GM19452 (cell line): Measurements from ENCODE around the gene TRAF7.
"Not testable (repeated sequence)": the region's sequence is repeated elsewhere in the genome, so short reads cannot be mapped to it uniquely, and the experiment has no call there.

Experiments used
- ATAC-seq: cut with Tn5 transposase; IDR thresholded peaks from one replicate; pipeline ENCODE4 v1.9.1; 2021; ENCODE audit not compliant: unreplicated experiment

Gene TRAF7

DNA sequence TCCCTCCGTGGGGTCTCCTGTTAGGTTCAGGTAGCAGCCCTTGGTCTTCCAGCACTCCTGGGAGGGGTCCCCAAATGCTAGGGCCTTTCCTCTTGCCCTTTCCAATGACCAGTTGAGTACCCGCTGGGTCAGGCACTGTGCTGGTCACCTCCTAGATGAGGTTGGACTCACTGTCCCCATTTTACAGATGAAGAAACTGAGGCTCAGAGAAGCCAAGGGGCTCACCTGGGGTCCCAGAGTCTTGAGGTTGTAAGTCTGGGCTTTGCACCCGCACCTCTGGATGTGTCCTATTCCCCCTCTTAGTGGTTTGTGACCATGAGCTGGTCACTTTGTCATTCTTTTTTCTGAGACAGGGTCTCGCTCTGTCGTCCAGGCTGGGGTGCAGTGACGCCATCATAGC is 42.2 kb downstream of the TRAF7 start:
- ATAC-seq: no peak

DNA sequence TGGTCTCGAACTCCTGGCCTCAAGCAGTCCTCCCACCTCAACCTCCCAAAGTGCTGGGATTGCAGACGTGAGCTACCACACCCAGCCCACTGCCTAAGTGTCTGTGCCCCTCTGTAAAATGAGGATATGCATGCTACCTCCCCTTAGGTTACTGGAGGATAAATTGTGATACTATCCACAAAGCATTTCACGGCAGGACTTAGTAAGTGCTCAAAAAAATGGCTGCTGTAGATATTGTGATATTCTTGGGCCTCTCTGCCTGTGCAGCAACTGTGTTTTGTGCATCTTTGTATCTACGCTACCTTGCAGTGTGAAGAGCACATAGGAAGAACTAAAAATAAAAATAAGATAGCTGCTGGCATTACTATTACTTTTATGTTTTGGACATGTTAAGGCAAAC is 42.7 kb downstream of the TRAF7 start:
- no peak for ATAC-seq

DNA sequence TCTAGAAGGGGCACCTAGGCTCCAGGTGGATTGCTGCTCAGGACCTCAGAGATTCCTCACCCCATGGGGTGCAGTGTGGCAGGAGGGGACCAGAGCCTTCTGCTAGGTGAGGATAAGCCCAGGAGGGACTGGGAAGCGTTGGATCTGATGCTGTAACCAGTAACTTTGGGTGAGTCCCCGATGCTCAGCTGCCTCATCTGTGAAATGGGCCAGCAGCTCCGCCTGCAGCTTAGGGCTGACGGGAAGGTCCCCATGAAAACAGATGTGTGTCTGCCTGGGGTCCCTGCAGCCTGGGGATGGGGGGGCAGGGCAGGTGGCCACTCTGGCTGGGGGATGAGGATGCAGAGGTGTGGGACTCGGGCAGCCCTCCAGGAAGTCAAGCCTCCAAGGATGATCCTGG is 43.5 kb downstream of the TRAF7 start:
- no peak for ATAC-seq

DNA sequence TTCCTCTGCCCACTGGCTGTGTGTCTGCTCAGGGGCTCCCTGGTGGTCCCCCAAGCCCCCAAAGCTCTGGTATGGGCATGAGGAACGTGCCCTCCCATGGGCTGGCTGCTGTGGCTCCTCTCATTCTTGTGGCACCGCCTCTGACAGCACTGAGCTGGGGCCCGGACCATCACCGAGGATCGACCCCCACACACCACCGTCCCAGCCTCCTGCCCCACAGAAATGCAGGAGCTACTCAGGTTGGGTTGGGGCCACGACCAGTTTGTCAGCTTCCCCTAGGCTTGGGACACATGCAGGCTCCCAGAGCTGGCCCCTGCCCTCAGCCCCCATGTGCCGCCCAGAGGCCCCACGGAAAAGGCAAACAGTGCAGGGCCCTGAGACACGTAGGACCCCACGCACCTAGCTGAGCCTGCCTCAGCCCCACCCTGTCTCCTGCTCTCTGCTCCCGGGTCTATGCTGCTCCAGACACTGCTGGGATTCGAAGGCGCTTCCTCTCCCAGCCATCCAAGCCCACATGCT is 44.1 kb downstream of the TRAF7 start:
- no peak for ATAC-seq

DNA sequence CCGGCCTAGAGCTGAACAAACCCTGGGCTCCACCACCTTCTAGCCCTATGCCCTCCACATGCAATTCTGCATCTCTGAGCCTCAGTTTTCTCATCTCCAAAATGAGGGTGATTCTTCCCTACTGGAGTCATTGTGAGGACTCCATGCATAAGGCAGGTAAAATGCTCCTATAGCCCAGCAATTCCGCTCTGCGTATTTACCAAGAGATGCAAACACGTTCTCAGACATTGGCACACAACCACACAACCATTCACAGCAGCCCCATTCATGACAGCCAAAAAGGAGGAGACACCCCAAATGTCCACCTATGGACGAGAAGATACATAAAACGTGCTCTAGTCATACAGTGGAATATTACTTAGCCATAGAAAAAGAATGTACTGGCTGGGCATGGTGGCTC is 44.7 kb downstream of the TRAF7 start:
- ATAC-seq: no peak

DNA sequence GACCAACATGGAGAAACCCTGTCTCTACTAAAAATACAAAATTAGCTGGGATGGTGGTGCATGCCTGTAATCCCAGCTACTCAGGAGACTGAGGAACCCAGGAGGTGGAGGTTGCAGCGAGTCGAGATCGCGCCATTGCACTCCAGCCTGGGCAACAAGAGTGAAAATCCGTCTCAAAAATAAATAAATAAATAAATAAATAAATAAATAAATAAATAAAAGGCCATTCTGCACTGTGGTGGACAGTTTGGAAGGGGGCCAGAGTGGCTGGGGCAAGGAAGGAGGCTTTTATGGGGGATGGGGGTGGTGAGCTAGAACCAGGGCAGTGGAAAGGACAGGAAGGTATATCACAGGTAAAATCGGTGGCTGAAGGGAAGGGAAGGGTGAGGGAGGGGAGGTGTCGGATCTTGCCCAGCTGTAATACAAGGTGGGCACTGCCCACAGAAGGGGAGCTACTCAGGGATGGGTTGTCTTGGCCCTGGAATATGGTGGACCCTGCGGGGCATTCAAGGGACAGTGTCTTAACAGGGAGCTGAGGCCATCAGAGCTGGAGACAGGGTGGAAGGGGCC is 47.6 kb downstream of the TRAF7 start:
- ATAC-seq: not testable (repeated sequence)

DNA sequence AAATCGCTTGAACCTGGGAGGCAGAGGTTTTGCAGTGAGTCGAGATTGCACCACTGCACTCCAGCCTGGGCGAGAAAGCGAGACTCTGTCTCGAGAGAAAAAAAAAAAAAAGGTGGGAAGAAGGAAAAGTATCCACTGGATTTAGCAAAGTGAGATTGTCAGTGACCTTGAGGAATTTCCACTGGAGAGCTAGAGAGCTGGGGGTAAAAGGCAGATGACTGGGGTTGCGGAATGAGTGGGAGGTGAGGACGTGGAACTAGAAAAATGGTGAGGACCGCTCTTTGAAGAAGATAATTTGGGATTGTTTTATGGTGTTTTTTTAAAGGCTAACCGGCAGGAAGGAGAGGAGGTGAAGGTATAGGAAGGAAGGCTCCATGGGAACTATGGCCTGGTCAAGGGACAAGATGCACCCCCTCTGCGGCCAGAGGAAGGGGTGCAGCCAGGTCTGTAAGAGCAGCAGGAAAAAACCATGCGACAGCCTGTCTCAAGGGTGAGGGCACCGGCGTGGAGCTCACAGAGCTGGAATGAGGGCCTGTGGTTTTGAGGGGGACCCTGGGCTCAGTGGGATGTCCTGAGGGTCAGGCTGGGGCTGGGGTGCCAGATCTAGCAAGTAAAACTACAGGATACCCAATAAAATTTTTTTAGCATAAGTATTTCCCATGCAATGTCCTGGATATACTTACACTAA is 49.0 kb downstream of the TRAF7 start:
- no peak for ATAC-seq

DNA sequence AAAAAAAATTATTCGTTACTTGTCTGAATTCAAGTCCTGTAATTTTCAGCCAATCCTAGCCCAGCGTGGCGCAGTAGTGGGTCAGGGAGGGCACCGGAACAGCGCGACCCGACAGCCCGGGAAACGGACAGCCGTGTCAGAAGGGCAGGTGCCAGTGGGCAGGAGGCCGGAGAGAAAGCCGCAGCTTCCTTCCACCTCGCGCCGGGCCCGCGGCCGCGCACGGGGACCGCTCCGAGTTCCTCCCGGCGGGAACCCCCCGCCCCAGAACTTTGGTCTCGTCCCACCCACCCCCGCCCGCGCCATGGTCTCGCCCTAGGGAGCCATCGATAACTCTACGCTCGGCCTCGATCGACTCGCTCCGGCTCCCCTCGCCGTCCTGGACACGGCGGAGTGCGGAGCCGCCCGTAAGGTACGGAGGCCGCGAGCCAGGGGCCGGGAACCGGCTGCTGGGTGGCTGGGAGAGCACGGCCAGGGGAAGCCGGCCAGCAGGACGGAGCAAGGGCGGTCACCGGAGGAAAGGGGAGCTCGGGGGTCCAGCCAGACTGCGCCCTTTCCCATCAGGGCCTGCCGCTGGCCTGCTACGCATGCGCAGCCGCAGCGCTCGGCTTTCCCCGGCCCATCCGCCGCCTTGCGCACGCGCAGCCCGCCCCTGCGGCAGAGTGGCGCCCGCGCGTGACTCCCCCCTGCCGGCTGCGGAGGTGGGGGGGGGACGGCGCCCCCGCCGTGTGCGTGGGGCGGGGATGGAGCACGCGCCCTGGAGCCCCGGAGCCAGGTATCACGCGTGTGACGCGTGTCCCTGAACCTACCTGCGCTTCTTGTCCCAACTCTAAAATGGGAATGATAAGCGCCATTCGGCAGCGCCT is 49.8 kb downstream of the TRAF7 start, which contains the start of gene MLST8:
Gene MLST8 (plus strand): TSS at position 351 of the 863 bp plus-strand sequence. CDS start 632 bp downstream, outside the sequence.
- peak; percentile 74 for ATAC-seq

DNA sequence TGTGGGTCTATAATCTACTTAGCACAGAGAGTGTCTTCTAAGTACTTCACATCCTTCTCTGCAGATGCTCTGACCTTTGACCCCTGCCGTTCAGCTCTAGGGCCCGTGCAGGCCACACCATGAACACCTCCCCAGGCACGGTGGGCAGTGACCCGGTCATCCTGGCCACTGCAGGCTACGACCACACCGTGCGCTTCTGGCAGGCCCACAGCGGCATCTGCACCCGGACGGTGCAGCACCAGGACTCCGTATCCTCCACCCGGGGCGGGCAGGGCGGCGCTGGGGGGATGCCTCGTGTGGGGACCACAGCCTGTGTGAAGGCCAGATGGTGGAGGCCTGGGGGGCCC is 50.4 kb downstream of the TRAF7 start:
- ATAC-seq: no peak

DNA sequence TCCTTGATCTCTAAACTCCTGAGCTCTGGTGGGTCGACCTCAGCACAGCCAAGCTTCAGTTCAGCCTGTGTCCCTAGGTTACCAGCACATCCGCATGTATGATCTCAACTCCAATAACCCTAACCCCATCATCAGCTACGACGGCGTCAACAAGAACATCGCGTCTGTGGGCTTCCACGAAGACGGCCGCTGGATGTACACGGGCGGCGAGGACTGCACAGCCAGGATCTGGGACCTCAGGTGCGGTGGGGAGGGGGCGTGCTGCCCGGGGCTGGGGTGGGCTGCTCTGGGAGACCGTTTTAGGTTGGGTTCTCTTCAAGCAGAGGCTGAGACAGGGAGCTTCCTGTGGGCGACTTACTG is 50.8 kb downstream of the TRAF7 start:
- no peak for ATAC-seq

DNA sequence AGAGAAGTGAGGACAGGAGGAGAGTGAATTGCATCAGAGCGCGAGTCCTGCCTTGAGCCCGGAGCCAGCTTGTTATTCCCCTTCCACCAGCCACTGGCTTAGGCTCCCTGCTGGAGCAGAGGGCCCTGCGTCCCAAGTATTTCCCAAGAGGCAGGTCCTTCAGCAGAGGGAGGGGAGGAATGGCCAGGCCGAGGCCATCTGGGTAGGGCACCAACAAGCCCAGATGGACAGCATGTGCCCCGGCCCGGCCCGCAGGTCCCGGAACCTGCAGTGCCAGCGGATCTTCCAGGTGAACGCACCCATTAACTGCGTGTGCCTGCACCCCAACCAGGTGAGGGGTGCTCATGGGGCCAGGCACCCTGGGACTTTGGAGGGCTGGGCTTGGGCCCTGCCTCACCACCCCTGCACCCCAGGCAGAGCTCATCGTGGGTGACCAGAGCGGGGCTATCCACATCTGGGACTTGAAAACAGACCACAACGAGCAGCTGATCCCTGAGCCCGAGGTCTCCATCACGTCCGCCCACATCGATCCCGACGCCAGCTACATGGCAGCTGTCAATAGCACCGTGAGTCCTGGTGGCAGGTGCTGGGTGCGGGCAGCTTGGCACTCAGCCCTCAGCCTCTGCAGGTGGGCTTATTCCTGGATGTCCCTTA is 51.3 kb downstream of the TRAF7 start:
- ATAC-seq: no peak

DNA sequence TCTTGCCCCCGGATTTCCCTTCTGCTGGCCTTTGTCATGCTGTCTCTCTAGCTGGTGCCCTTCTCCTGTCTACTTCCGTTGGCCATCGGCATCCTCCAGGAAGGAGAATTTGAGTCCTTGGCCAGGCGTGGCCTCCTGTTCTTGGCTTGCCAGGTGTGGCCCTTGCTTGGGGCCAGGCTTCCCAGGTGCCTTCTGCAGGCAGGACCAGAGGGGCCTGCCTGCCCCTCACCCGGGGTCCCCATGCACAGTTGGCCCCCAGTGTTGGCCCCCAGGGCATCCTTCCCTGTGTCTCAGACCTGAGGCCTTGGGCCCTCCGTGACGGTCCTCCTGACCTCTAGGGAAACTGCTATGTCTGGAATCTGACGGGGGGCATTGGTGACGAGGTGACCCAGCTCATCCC is 52.3 kb downstream of the TRAF7 start:
- ATAC-seq: no peak

DNA sequence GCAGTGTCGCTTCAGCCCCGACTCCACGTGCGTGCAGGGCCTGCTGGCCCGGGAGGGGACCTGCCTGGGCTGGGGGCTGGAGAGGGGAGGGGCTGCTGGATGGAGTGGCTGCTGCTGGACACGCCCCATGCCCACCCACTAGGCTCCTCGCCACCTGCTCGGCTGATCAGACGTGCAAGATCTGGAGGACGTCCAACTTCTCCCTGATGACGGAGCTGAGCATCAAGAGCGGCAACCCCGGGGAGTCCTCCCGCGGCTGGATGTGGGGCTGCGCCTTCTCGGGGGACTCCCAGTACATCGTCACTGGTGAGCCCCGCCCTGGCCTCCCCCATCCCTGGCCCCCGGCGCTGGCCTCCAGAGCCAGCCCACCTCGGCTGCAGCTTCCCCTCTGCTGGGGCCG is 52.7 kb downstream of the TRAF7 start:
- ATAC-seq: no peak

DNA sequence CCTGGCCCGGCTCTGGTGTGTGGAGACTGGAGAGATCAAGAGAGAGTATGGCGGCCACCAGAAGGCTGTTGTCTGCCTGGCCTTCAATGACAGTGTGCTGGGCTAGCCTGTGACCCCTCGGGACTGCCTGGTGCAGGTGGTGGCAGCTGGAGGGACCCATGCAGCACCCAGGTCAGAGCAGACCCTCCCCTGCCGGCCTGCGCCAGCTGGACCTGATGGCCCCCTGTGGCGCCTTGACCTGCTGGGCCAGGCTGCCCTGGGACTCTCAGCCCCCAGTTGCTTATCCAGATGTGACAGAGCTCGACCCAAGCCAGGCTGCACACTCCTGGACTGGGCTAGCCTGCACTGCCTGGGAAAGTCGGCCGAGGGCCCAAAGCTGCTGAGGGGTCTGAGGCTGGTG is 53.2 kb downstream of the TRAF7 start:
- ATAC-seq: no peak

DNA sequence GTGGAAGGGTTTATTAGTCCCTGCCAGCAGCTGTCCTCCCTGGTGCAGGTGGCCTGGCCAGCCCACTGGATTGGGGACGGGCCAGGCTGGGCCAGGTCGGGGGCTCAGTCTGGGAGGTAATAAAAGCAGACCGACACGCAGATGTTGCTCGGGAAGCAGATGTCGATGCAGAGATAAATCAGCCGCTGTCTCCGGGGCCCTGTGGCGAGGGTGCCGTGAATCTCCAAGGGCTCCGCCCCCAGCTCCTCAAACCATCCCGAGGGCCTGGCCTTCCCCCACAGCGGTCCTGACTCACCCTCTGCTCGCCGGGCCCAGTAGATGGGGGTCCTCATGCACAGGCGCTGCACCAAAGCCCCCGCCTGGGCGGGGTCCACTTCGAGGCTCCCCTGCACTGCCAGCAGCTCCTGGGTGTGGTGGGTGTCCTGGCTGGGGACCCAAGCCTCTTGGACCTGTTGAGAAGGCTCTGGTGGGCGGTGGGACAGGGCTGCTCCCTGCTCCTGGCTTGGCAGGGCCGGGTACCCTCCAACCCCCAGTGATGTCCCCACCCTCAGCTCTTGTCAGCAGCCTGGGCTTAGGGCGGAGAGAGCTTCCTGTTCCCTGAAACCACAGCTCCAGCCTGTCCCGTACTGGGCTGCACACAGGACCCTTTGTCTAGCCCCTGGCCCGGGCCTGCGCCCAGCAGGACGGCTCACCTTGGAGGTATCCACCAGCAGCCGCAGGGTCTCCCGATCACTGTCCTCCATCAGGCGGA is 53.9 kb downstream of the TRAF7 start:
- ATAC-seq: no peak

DNA sequence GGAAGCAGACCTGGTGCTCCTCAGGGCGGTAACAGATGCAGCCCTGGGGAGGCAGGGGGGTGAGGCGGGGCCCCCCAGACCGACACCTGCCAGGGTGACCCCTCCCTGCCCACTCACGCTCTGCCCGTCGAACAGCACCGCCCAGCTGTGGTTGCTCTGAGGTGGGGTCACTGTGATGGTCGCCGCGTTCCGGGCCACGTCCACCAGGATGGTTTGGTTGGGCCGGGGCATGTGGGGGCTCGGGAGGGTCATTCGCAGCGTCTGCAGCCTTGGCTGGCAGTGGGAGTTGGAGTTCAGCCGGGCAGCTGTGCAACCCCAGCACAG is 54.4 kb downstream of the TRAF7 start:
- no peak for ATAC-seq

DNA sequence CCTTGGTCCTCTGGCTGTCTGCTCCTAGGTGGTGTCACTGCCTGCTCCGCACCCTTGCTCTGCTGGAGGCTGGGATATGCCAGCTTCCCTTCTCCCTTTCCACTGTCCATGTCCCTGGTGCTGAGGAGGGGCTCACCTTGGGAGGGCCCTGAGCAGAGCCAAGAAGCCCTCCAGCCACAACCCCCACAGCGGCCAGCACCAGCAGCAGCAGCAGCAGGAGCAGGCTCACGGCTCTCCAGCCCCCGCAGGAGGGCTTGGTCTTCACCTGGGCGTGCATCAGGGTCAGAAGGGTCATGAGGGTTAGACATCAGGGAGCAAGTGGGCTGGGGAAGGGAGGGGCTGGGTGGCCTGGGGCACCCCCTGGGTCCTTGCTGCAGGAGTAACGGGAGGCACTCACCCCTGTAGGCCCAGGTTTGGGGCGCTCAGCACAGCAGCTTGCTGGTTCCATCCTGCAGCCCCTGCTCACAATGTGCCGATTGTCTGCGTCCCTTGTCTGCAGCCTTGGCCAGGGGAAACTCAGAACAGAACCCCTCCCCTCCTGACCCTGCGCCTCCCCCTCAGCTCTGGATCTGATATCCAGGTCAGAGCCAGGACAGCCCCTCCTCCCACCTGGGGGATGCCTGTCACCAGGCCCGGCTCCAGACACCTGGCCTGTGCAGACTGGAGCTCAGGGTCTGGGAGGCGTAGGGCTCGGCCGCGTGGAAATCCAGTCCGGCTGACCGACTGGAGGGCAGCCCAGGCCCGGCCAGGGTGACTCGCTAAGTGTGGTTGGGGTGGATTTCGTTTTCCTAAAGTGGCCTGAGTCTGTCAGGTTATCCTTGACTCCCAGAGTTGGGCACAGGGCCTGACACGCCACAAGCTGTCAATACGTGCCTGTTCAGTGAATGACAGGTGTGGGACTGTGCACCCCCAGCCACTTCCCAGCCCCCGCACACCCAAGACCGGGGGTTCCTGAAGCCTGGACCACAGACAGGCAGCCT is 55.1 kb downstream of the TRAF7 start, which contains the start of gene BRICD5:
Gene BRICD5 (minus strand): TSS at position 478 of the 980 bp plus-strand sequence. CDS start 30 bp downstream, at position 448.
- ATAC-seq: no peak

DNA sequence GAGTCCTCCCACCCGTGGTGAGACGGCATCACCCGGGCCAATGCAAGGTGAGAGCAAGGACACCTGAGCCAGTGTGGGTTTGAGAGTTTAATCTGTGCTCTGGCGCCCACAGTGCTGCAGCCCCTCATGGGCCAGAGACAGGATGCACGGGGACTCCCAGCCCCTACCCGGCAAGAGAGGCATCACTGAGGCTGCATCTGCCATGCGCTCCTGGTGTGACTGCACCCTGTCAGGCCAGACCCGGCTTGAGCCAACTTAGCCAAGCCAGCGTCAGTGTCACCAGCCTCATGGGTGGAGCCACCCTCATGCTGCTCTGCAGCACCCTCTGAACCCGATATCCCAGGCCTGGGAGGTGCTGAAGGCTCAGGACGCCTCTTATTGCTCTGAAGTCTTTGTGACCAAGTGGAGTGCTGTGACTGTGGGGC is 56.4 kb downstream of the TRAF7 start:
- no peak for ATAC-seq
